Right cardiac atrium (tissue), 5 donors: ENCODE data around the gene SMIM36. TPM values are rescaled to one million over a fixed set of nuclear protein-coding genes. Genes with fewer than 3 reads are reported as not detected.
"Not testable (repeated sequence)": the region's sequence is repeated elsewhere in the genome, so short reads cannot be mapped to it uniquely, and the experiment has no call there.

Experiments
- ATAC-seq, 2 donors: fragments of 200-7000 bp; cut with Tn5 transposase; one replicate each; pipeline versions ENCODE4 v1.8.0 to v1.9.1; 2020; ENCODE audit warnings: moderate library complexity in 2 of 2, mild to moderate bottlenecking in 1 of 2
- DNase-seq, 3 donors: peaks; one replicate each; pipeline ENCODE4 v3.0.0-alpha.2; 2020
- H3K27ac ChIP-seq: one replicate; pipeline ENCODE4 v1.5.1; 2013; ENCODE audit warnings: mild to moderate bottlenecking, low read length, control low read depth, moderate library complexity
- H3K27me3 ChIP-seq: one replicate; pipeline ENCODE4 v1.6.1; 2013; ENCODE audit not compliant: control insufficient read depth, insufficient read depth
- H3K4me1 ChIP-seq: one replicate; pipeline ENCODE4 v1.6.1; 2013; ENCODE audit warnings: low read length; ENCODE audit not compliant: control insufficient read depth, insufficient read depth
- H3K4me3 ChIP-seq: one replicate; pipeline ENCODE4 v1.5.1; 2013; ENCODE audit warnings: low read length, control low read depth
- H3K9me3 ChIP-seq: one replicate; pipeline ENCODE4 v1.6.1; 2013; ENCODE audit warnings: low read length; ENCODE audit not compliant: control insufficient read depth
- WGBS: extraction: QIAGEN DNeasy Blood & Tissue Kit; methylation state at CpG from one replicate; pipeline ENCODE4 v1.1.7; 2013; 5-methylcytosine and 5-hydroxymethylcytosine counted together
- intact Hi-C, 4 donors: fragments of 100-400 bp; cut with DNase I; formaldehyde crosslinking; loops; one replicate each; pipeline versions ENCODE4 v1.11.0 to v1.14.0; 2022 to 2023
- polyA plus RNA-seq: library from polyadenylated mRNA; stranded (reverse); fragments of 200-250 nt; gene quantifications from one replicate; pipeline ENCODE4 v1.2.3, GENCODE V29; 2013
- total RNA-seq, 4 donors: library from RNA; stranded (reverse); fragmentation: NEBNext Ultra II Directional; extraction: Animal tissue kit (Norgen Biotek cat#: 25700); gene quantifications; one replicate each; pipeline ENCODE4 v1.2.1, GENCODE V29; 2021
- donor health status: healthy with polysubstance abuse.
- donor health status: DM: no; HTN: yes; CAD: no.
- donor health status: DM: no; HTN: no; CAD: no.
- donor health status: DM: no; HTN: yes; CAD: no; lungs with severe emphysema.
- donor health status: DM: yes; HTN: yes; CAD: no.

SMIM36 gene
- total and polyA plus RNA-seq, 5 donors, result not detected

DNA sequence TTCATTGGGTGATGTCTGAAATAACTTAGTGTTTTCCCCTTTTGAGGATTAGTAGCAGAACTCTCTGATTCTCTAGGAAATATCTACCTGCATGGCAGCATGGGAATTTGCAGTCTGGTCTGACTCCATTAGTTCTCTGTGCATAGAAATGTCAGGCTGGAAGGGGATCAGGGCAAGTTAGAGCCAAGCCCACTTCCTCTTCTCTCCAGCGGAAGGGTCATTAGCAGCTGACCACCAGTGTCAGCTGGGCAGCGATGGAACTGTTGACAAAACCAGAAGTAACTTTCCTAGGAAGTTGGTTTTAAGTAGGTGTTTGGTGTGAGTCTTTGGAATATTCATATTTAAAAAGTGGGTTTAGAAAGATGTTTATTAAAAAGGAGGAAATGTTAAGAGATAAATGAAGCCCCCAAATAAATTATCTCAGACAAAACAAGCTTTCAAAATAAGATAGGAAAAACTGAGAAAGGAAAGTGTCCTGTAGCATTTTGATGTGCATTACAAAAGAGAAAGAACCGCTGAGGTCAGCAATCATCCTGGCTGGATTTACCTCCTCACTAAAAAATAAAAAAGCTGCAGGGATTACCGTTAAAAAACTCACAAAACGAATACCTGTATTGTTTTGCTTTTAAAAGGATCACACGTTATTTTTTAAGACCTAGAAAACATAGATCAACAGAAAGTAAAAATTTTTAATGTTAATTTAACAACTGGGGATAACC lies 57.3 kb downstream of the SMIM36 start:
- Histone ChIP-seq H3K4me1 (peaks cover 1% of the 10 kb centered on the region), H3K27ac (no peak overlapping the region), H3K9me3 (no peaks in the 10 kb centered on the region), H3K27me3 (no peaks in the 10 kb centered on the region), H3K4me3 (no peak overlapping the region)
- DNase-seq, result no peak
- peak in 1 of 2 donors; percentile 38 for ATAC-seq
- WGBS, result 41% methylated on average over 6 of the region's 6 CpGs
- intact Hi-C loops, result no loop called here

DNA sequence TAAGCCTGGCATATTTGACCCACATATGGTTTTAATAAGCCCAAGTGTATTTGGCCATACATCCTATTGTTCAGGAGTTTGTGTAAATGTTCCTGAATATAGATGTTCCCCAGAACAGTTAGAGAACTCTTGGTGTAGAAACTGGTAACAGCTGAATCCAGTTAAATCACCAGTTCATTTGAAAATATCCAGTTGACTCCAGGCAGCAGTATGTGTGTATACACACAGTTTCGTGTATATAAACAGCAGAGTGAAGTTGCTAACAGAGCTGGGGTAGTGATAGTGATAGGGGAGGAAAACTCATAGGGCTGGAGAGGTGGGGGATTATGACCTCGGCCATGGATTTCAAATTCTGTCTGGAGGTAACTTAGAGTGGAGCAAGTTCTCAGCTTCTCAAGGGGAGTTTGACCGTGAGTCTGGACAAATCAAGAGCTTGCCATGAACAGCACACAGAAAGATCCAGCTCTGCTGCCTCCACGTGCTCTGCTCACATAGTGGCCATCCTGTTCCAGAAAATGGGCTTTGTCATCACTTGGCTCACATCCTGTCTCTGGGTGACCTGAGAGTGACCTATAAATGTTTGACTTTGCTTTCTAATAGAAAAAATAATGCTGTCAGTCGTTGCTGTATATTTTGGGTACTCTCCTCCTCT lies 59.0 kb downstream of the SMIM36 start:
- Histone ChIP-seq H3K9me3 (no peaks in the 10 kb centered on the region), H3K27me3 (no peaks in the 10 kb centered on the region), H3K4me3 (no peak overlapping the region), H3K27ac (no peak overlapping the region), H3K4me1 (peaks cover 1% of the 10 kb centered on the region)
- intact Hi-C loops, result no loop called here
- ATAC-seq (peak; percentile 59 to 90), DNase-seq (peak in 1 of 3 donors; percentile 37)
- WGBS, result 35% methylated on average over 5 of the region's 5 CpGs

DNA sequence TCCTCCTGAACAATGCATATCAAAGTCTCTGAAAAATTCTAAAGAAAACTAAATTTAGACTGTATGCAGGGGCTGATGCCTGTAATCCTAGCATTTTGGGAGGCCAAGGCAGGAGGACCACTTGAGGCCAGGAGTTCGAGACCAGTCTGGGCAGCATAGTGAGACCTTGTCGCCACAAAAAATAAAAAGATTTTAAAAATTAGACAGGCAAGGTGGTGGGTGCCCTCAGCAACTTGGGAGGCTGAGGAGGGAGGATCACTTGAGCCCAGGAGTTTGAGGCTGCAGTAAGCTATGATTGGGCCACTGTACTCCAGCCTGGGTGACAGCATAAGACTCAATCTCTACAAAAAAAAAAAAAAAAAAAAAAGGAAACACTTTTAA lies 59.5 kb downstream of the SMIM36 start:
- no peaks in the 10 kb centered on the region for H3K9me3 ChIP-seq
- intact Hi-C loops, result no loop called here
- WGBS, result 99% methylated on average over 2 of the region's 2 CpGs
- DNase-seq, result no peak
- H3K27ac ChIP-seq, result no peak overlapping the region
- H3K4me3 ChIP-seq, result no peak overlapping the region
- peaks cover 1% of the 10 kb centered on the region for H3K4me1 ChIP-seq
- ATAC-seq, result no peak
- H3K27me3 ChIP-seq, result no peaks in the 10 kb centered on the region

DNA sequence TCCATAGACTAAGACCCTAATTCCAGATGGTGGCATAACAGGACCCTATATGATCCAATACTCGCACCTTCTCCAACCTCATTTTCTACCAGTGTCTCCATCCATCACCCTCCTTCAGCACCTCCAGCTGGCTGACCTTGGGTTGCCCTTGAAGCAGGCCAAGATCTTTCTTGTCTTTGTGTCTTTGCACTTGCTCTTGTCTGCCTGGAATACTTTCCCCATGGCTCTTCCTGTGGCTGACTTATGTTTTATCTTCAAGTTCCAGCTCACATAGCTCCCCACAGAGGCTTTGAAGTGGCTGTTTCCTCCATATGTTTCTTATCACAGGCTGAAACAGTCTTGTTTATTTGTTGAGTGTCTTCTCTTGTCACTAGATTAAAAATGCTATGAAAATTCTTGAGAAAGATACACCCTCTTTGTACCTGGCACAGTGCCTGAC lies 60.0 kb downstream of the SMIM36 start:
- intact Hi-C loops, result no loop called here
- DNase-seq, result no peak
- Histone ChIP-seq H3K27me3 (no peaks in the 10 kb centered on the region), H3K9me3 (no peaks in the 10 kb centered on the region), H3K4me3 (no peak overlapping the region), H3K4me1 (peaks cover 1% of the 10 kb centered on the region), H3K27ac (no peak overlapping the region)
- peak in 1 of 2 donors; percentile 45 for ATAC-seq
- WGBS, result 43% methylated on average over 1 of the region's 1 CpG

DNA sequence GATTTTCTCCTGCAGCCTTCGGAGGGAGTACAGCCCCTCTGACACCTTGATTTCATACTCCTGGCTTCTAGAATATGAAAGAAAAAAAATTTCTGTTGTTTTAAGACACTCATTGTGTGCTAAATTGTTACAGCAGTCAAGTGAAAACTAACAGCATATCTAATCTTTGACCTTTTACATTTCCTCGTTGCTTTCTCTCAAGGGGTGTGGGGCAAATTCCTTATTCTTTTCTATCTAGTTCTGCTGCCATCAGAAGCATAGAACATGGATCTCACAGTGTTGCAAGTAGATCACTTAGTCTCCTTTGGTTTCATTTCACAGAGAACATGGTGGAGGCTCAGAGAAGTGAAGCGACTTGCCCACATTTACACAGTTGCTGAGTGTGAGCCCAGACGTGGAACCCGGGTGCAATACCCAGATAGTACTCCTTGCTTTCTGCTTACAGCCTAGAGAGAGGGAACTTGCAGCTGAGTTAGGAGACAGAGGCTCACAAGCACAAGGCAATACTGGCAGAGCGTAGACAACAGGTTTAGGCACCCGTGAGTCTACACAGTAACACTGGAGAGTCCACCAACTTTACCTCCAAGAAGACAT lies 60.9 kb downstream of the SMIM36 start:
- peaks cover 1% of the 10 kb centered on the region for H3K4me1 ChIP-seq
- H3K4me3 ChIP-seq, result no peak overlapping the region
- no peak for DNase-seq
- no peak overlapping the region for H3K27ac ChIP-seq
- H3K27me3 ChIP-seq, result no peaks in the 10 kb centered on the region
- no peaks in the 10 kb centered on the region for H3K9me3 ChIP-seq
- ATAC-seq, result no peak
- intact Hi-C loops, result no loop called here
- WGBS, result 81% methylated on average over 7 of the region's 7 CpGs

DNA sequence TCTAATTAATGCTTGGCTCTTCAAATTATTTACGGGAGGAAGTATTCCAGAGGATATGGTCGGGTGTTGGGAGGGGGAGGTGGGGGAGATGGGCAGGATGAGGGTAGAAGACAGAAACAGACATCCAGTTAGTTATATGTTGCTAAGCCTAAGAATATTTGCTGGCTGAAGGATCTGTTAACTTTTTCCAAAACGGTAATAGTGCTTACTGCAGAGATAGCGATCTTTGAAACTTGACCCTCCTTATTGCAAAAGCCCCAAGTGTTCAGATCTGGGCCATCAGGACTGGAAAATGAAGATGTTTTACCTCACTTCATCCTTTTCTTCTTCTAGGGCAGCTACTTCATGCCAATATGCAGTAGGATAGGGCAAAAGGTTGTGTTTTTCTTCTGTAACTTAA lies 62.6 kb downstream of the SMIM36 start:
- no peaks in the 10 kb centered on the region for H3K9me3 ChIP-seq
- peaks cover 1% of the 10 kb centered on the region for H3K4me1 ChIP-seq
- DNase-seq, result no peak
- no peak overlapping the region for H3K4me3 ChIP-seq
- intact Hi-C loops, result no loop called here
- no peak for ATAC-seq
- no peaks in the 10 kb centered on the region for H3K27me3 ChIP-seq
- no peak overlapping the region for H3K27ac ChIP-seq
- 56% methylated on average over 4 of the region's 4 CpGs for WGBS

DNA sequence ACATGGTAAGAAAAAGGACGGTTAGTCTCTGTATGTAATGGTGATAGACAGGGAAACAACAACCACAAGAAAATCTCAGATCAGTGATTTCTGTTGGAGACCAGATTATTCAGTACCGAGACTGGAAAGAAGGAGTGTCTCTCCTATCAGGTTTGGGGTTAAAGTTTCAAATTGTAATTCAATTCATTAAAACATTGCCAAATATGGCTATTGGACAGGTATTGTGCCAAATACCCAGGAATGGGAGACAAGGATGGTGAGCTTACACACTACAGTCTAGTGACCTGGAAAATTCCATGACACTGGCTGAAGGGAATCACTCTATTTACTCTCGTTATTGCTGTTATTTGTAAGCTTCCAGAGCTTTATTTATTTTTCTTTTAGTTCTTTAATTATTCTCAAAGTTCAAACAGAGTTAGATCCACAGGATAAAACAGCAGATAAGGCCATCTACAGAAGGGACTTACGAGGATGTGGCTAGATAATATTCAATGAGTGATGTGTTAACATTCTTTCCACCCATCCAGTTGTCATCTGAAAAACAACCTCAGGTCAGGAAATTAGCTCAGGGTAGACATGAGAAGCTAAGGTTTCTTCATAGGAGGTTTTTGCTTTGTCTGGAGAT lies 64.6 kb downstream of the SMIM36 start:
- DNase-seq, result no peak
- intact Hi-C loops, result no loop called here
- no peak overlapping the region for H3K27ac ChIP-seq

DNA sequence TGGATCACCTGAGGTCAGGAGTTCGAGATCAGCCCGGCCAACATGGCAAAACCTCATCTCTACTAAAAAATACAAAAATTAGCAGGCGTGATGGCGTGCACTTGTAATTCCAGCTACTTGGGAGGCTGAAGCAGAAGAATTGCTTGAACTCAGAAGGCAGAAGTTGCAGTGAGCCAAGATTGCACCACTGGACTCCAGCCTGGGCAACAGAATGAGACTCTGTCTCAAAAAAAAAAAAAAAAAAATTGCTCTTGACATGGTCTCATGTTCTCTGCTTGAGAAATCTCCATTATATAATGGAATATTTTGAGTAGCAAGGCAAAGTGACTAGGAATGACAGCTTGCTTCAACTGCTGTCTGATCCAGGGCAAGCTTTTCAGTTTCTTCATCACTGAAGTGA lies 65.2 kb downstream of the SMIM36 start:
- H3K9me3 ChIP-seq, H3K4me1 ChIP-seq, intact Hi-C loops, H3K4me3 ChIP-seq, H3K27ac ChIP-seq, H3K27me3 ChIP-seq: not testable (repeated sequence)
- ATAC-seq (peak in 1 of 2 donors; percentile 43), DNase-seq (peak in 1 of 3 donors; percentile 33)
- WGBS, result 91% methylated on average over 4 of the region's 4 CpGs

More for the DNA sequence above, 64.6 kb downstream of the SMIM36 start:
- Histone ChIP-seq H3K9me3 (no peaks in the 10 kb centered on the region), H3K27me3 (no peaks in the 10 kb centered on the region), H3K4me1 (peaks cover 1% of the 10 kb centered on the region), H3K4me3 (no peak overlapping the region)
- no peak for ATAC-seq
- WGBS, result 62% methylated on average over 4 of the region's 4 CpGs

DNA sequence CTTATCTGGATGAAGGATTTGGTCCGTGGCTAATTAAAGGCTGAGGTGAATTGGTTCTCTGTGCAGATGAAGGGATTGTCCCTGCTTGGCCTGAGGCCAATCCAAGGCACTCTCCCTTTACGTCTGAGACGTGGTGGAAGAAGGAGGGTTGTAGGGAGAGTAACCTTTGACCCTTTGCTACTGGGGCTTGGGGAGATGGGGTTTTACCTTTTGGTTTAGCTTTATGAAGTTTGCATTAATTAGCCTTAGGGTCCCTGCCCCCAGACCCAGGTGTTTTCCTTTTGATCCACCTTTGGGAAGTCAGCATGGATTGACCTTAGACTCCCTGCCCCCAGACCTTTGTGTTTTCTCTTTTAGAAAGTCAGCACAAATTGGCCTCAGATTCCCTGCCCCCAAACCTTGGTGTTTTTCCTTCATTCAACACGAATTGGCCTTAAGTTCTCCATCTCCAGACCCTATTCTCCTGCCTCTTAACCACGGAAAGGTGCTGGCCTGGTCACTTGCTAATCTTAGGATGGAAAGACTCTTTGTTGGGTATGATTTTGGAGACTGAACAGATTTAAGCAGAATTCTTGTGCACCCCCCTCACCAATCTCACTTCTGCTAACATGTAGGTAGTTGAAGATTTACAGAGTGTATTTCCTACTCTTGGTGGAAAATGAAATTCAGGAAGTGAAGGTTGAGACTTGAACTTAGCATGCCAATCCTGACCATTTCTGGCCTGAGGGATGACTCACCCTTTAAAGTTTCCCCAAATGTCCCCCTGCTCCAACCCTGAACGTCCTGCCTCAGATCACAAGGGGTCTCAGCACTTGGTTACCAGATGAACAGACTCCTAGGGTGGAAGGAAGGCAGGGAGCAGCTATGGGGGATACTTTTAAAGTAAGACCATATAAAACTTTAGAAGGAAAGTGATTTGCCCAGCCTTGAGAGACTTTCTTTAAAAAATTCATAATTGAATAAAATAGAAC lies 66.5 kb downstream of the SMIM36 start:
- Histone ChIP-seq H3K9me3 (no peaks in the 10 kb centered on the region), H3K27ac (no peak overlapping the region), H3K4me3 (no peak overlapping the region), H3K27me3 (no peaks in the 10 kb centered on the region), H3K4me1 (peaks cover 1% of the 10 kb centered on the region)
- WGBS, result 56% methylated on average over 6 of the region's 6 CpGs
- intact Hi-C loops, result no loop called here
- DNase-seq, result no peak
- ATAC-seq, result no peak

DNA sequence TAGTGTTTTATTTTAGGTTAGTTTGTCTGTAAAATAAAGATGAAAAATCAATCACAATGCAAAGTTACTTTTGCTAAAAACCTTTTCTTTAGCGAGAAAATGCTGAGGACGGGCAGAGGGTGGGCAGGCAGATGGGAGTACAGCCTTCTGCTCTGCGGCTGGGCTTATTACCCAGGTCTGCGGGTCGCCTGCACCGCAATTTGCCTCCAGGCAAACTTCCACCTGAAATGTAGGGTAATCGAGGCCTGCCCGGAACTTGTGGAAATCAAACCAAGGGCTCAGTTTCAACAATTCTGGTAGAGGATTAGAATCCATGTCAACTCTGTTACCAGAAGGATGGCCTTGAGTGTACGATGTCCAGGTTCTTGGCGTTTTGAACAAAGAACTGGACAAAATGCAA lies 67.3 kb downstream of the SMIM36 start:
- DNase-seq (no peak), ATAC-seq (no peak)
- WGBS, result 92% methylated on average over 10 of the region's 10 CpGs
- Histone ChIP-seq H3K4me1 (no peaks in the 10 kb centered on the region), H3K9me3 (no peaks in the 10 kb centered on the region), H3K4me3 (no peak overlapping the region), H3K27ac (no peak overlapping the region), H3K27me3 (no peaks in the 10 kb centered on the region)
- intact Hi-C loops, result no loop called here
